Hepatocyte (in vitro differentiated cells): ENCODE measurements around the gene CROCC. TPM values are rescaled to one million over a fixed set of nuclear protein-coding genes. Genes with fewer than 3 reads are reported as not detected.
A peak's percentile ranks its signal among the peaks of the same experiment; 100 is the strongest.
"Not testable (repeated sequence)": the region's sequence is repeated elsewhere in the genome, so short reads cannot be mapped to it uniquely, and the experiment has no call there.

ENCODE experiments used
- DNase-seq: peaks from one replicate; pipeline ENCODE4 v3.0.0-alpha.2; 2016; ENCODE audit warnings: low spot score
- H2AFZ ChIP-seq: fragments of 200-600 bp; sonication (generic); 2 replicates; pipeline ENCODE4 v1.6.0; 2016; ENCODE audit warnings: antibody characterized with exemption, mild to moderate bottlenecking
- H3K27ac ChIP-seq: fragments of 200-600 bp; sonication (generic); 2 replicates; pipeline ENCODE4 v1.5.1; 2016; ENCODE audit warnings: mild to moderate bottlenecking
- H3K27me3 ChIP-seq: fragments of 200-600 bp; sonication (generic); 2 replicates; pipeline ENCODE4 v1.6.1; 2016
- H3K36me3 ChIP-seq: fragments of 200-600 bp; sonication (generic); replicated peaks from 2 replicates; pipeline ENCODE4 v1.5.1; 2016; ENCODE audit warnings: low read depth; ENCODE audit not compliant: insufficient read depth
- H3K4me1 ChIP-seq: fragments of 200-600 bp; sonication (generic); 2 replicates; pipeline ENCODE4 v1.5.1; 2016; ENCODE audit warnings: mild to moderate bottlenecking, moderate library complexity; ENCODE audit not compliant: insufficient read depth
- H3K4me2 ChIP-seq: fragments of 200-600 bp; sonication (generic); 2 replicates; pipeline ENCODE4 v1.6.0; 2016
- H3K4me3 ChIP-seq: fragments of 200-600 bp; sonication (generic); 2 replicates; pipeline ENCODE4 v1.5.1; 2016; ENCODE audit warnings: mild to moderate bottlenecking
- H3K79me2 ChIP-seq: fragments of 200-600 bp; sonication (generic); 2 replicates; pipeline ENCODE4 v1.6.0; 2017; ENCODE audit warnings: mild to moderate bottlenecking
- H3K9me2 ChIP-seq: fragments of 200-600 bp; sonication (generic); replicated peaks from 2 replicates; pipeline ENCODE4 v1.6.0; 2017; ENCODE audit warnings: mild to moderate bottlenecking; ENCODE audit not compliant: insufficient read depth
- H3K9me3 ChIP-seq: fragments of 200-600 bp; sonication (generic); 2 replicates; pipeline ENCODE4 v1.5.1; 2016; ENCODE audit warnings: low read depth, mild to moderate bottlenecking
- H4K20me1 ChIP-seq: fragments of 200-600 bp; sonication (generic); 2 replicates; pipeline ENCODE4 v1.6.0; 2016; ENCODE audit warnings: mild to moderate bottlenecking; ENCODE audit not compliant: insufficient read depth, poor library complexity, severe bottlenecking
- WGBS: methylation state at CpG from one replicate; pipeline ENCODE4 v1.1.6; 2016; ENCODE audit warnings: low lambda C conversion rate; ENCODE audit errors: missing lambda C conversion rate; 5-methylcytosine and 5-hydroxymethylcytosine counted together
- polyA plus RNA-seq: library from polyadenylated mRNA; unstranded; fragments of >200 nt; fragmentation: Nextera tagmentation; extraction: Ambion mirVana; gene quantifications from 2 replicates; pipeline ENCODE4 v1.2.1, GENCODE V29; 2016
- total RNA-seq: library from RNA; depleted of rRNA; stranded (reverse); fragments of >200 nt; gene quantifications from 2 replicates; pipeline ENCODE4 v1.2.3, GENCODE V29; 2014

Gene CROCC
- total and polyA plus RNA-seq, 2 experiments from 2014 or later: 21.9 to 23.0 TPM

DNA sequence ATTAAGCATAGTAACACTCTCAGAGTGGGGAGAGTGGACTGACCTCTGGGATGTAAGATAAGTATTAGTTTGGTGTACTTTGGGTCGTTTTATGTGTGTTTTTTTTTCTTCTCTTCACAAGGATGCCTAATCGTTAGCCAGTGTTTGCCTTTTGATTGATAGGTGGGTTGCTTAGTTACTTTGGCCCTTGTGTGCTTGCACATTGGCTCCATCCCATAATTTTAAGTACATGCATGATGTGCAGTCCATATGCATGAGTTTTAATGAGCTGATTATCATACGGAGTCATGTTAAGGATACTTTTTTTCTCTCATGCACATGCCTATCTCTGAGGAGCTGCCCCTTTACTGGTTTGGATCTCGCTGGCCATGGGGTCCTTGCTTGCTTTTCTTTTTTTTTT lies 30.7 kb upstream of the CROCC start:
- not testable (repeated sequence) for DNase-seq, H3K4me1 ChIP-seq, H3K9me3 ChIP-seq, H3K27ac ChIP-seq, H3K36me3 ChIP-seq, H3K79me2 ChIP-seq, H3K4me2 ChIP-seq, H3K9me2 ChIP-seq, H3K27me3 ChIP-seq, H3K4me3 ChIP-seq, H4K20me1 ChIP-seq, H2AFZ ChIP-seq
- 43% methylated on average over 4 of the region's 4 CpGs for WGBS

DNA sequence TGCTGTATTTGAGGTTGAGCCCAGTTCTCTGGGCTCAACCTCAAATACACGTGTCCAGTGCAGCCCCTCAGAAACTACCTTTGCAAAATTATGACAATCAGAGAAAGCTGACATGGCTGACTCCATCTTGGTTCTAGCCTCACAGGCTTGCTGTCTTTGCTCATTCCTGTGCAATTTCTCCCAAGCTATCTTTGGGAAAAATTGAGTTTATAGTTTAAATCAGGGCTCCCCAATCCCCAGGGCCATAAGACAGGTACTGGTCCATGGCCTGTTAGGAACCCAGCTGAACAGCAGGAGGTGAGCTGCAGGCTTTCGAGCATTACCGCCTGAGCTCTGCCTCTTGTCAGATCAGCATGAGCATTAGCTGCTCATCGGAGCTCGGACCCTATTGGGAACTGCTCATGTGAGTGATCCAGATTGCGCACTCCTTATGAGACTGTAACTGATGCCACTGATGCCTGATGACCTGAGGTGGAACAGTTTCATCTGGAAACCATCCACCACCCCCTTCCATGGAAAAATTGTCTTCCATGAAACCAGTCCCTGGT lies 28.7 kb upstream of the CROCC start:
- H3K27me3 ChIP-seq, H3K79me2 ChIP-seq, H2AFZ ChIP-seq, H3K4me2 ChIP-seq, H3K9me3 ChIP-seq, H3K27ac ChIP-seq, H4K20me1 ChIP-seq, H3K9me2 ChIP-seq, H3K4me1 ChIP-seq, H3K4me3 ChIP-seq, H3K36me3 ChIP-seq, DNase-seq: not testable (repeated sequence)
- 79% methylated on average over 6 of the region's 6 CpGs for WGBS

DNA sequence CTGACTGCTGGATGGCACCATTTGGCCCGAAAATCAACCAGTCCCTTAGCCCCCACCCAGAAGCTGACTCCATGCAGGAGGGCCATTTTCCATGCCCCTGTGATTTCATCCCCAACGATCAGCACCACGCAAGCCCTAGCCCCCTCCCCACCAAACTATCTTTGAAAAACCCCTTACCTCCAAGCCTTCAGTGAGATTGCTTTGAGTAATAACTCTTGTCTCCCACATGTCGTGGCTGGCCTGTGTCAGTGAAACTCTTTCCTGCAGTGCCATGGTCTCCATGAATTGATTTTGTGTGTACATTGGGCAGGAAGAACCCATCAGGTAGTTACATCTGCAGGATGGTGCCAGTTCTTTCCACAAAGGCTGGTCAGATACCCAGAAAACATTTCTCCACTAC lies 27.9 kb upstream of the CROCC start:
- WGBS: 90% methylated on average over 4 of the region's 4 CpGs
- not testable (repeated sequence) for H3K9me3 ChIP-seq, H3K4me1 ChIP-seq, H2AFZ ChIP-seq, H4K20me1 ChIP-seq, H3K4me2 ChIP-seq, DNase-seq, H3K36me3 ChIP-seq, H3K27me3 ChIP-seq, H3K4me3 ChIP-seq, H3K27ac ChIP-seq, H3K9me2 ChIP-seq, H3K79me2 ChIP-seq

DNA sequence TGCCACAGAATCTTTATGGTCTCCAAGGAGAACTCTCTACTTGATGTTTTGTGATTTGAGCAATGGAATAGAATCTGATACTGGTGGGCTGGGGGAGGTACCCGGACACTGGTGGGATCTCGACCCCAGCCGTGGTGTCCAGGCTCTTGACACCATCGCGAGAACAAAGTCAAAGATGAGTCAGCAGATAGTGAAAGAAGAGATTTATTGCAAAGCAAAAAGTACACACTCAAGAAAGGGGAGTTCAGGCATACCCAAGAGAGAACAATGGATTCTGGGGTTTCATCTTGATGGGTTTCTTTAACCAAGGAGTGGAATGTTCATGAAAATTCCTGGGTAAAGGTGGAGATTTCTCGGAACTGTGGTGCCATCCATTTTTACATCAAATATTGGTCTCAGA lies 27.4 kb upstream of the CROCC start:
- H4K20me1 ChIP-seq, H3K79me2 ChIP-seq, H3K36me3 ChIP-seq, H3K27me3 ChIP-seq, H2AFZ ChIP-seq, H3K9me3 ChIP-seq, DNase-seq, H3K4me1 ChIP-seq, H3K27ac ChIP-seq, H3K4me3 ChIP-seq, H3K9me2 ChIP-seq, H3K4me2 ChIP-seq: not testable (repeated sequence)
- 80% methylated on average over 6 of the region's 6 CpGs for WGBS

DNA sequence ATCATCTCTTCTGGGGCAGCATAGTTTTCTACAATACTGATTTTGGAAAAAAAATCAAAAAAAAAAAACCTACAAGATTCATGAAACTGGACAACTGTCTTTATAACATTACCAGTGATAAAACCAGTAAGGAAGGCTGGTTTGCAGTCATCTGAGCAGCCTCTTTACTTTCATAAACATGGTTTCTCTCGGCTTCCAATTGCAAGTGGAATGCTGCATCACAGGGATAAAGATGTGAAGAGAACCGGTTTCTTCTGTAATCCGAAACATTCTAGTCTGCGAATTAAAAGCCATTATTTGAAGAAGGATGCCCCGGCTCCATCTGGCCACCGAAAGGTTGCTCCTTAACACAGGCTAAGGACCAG lies 26.5 kb upstream of the CROCC start:
- not testable (repeated sequence) for H3K27me3 ChIP-seq, H3K79me2 ChIP-seq, H4K20me1 ChIP-seq, H3K36me3 ChIP-seq, DNase-seq, H3K9me2 ChIP-seq, H3K4me1 ChIP-seq, H2AFZ ChIP-seq, H3K9me3 ChIP-seq
- Histone ChIP-seq H3K4me3 (peak overlapping the region; percentile 27), H3K4me2 (peak overlapping the region; percentile 72), H3K27ac (peak overlapping the region; percentile 93)
- WGBS: 20% methylated on average over 4 of the region's 6 CpGs

DNA sequence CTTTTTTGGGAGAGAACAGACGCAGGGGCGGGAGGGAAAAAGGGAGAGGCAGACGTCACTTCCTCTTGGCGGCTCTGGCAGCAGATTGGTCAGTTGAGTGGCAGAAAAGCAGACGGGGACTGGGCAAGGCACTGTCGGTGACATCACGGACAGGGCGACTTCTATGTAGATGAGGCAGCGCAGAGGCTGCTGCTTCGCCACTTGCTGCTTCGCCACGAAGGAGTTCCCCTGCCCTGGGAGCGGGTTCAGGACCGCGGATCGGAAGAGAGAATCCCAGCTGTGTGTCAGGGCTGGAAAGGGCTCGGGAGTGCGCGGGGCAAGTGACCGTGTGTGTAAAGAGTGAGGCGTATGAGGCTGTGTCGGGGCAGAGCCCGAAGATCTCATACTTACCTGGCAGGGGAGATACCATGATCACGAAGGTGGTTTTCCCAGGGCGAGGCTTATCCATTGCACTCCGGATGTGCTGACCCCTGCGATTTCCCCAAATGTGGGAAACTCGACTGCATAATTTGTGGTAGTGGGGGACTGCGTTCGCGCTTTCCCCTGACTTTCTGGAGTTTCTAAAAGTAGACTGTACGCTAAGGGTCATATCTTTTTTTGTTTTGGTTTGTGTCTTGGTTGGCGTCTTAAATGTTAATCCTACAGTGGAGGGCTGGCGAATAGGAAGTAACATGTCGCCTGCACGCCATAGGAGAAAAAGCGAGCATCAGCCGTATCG lies 26.0 kb upstream of the CROCC start, which contains the start of gene RNU1-2:
Gene RNU1-2, plus strand, starts transcription at position 383 of the 718 bp plus-strand sequence.
- H3K4me1 ChIP-seq, H3K9me2 ChIP-seq, H3K36me3 ChIP-seq, H4K20me1 ChIP-seq, H3K27me3 ChIP-seq, H3K9me3 ChIP-seq, H3K79me2 ChIP-seq: not testable (repeated sequence)
- 1% methylated on average over 26 of the region's 39 CpGs for WGBS
- Histone ChIP-seq H3K4me3 (peak within 1 kb of the TSS; percentile 27), H3K4me2 (peak within 1 kb of the TSS; percentile 77), H2AFZ (peak within 1 kb of the TSS; percentile 40), H3K27ac (peak within 1 kb of the TSS; percentile 93)
- DNase-seq: peak; percentile 89

DNA sequence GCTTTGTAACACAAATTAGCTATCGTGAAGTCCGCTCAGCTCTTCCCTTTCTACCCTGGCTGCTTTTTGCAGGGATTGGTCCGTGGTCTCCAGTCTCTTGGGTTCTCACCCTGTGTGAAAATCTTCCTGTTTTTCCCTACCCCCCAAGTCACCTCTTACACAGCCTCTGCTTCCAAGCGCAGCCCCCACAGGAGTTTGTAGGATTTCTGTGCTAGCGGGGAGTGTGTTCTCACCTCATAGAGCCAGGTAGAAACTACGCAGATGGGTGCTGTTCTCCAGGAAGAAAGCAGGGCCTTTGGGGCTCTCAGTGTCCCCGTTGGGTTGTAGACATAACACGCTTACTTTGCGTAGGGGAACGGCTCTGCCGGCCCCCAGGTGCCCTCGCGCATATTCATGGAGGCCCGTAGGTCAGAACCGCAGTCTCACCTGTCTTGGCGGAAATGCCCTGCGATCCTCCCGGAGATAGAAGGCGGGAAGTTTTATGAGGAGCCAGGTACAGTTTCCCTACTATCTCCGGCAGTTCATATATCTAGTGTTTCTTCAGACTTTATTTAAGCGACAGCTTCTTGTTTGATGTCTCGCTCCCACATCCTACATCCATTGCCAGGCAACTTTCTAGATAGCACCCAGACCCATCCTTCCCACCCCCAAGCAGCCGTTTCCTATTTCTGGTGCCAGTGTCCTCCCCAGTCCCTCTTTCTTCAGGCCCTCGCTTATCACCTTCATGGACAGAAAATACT lies 25.2 kb upstream of the CROCC start:
- H3K9me3 ChIP-seq, H3K4me1 ChIP-seq, H3K9me2 ChIP-seq, H4K20me1 ChIP-seq, H3K27me3 ChIP-seq, H3K4me3 ChIP-seq, H3K79me2 ChIP-seq, H3K36me3 ChIP-seq: not testable (repeated sequence)
- 18% methylated on average over 23 of the region's 24 CpGs for WGBS
- peak overlapping the region; percentile 92 for H3K27ac ChIP-seq
- H2AFZ ChIP-seq: peak overlapping the region; percentile 40
- peak; percentile 69 for DNase-seq
- H3K4me2 ChIP-seq: peak overlapping the region; percentile 77

DNA sequence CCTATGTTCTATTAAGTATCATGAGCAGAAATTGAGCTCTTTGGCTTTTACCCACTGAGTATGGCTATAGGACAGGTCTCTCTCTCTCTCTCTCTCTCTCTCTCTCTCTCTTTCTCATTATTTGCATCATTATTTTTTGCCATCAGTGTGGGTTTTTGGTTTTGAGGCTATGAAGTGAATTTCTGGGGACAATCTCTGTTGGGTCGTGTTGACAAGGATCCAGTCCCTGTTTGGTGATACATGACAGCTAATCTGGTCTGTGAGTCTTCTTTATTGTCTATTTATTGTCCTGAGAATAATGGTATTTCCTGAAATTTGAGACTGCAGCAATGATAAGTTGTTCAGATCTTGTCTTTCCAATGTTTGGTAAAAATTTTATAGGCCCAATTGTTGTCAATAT lies 24.1 kb upstream of the CROCC start:
- 78% methylated on average over 1 of the region's 1 CpG for WGBS
- not testable (repeated sequence) for H3K9me3 ChIP-seq, H2AFZ ChIP-seq, H4K20me1 ChIP-seq, H3K4me1 ChIP-seq, DNase-seq, H3K79me2 ChIP-seq, H3K9me2 ChIP-seq, H3K27me3 ChIP-seq, H3K4me3 ChIP-seq, H3K36me3 ChIP-seq, H3K4me2 ChIP-seq, H3K27ac ChIP-seq

DNA sequence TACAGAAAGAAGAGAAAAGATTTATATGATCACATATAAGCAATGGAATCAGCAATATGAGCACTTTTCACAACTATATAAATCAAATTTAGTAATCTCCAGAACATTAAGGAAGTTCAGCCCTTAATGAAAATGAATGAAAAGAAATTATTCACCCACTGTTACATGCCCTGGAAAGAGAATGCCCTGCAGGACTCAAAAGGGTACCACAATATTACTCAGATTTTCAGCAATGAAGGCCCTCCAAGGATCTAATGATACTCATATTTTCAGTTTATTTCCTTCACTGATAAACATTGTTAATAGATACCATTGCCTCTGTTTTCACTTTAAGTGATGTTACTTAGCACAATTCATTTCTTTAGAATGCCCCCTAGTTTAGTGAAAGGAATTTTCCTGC lies 23.4 kb upstream of the CROCC start:
- H3K27me3 ChIP-seq, H3K4me2 ChIP-seq, DNase-seq, H3K9me2 ChIP-seq, H4K20me1 ChIP-seq, H3K9me3 ChIP-seq, H3K27ac ChIP-seq, H3K4me3 ChIP-seq, H3K79me2 ChIP-seq, H3K4me1 ChIP-seq, H2AFZ ChIP-seq, H3K36me3 ChIP-seq: not testable (repeated sequence)
